Keratinocyte (primary cell): ENCODE data around the gene DGKQ.

Experiments
- EZH2 ChIP-seq: IDR thresholded peaks from one replicate; pipeline ENCODE4 v1.6.1; 2012; ENCODE audit warnings: inconsistent platforms, mild to moderate bottlenecking, low read length, moderate library complexity
- TF ChIP-seq, protein P1 (sequence below), 3 experiments: IDR thresholded peaks in 1 of 3; conservative IDR thresholded peaks in 1 of 3; optimal IDR thresholded peaks in 1 of 3; 2 replicates in 2 of 3; 3 replicates in 1 of 3; pipeline versions ENCODE3 to v1.5.1; 2011; ENCODE audit warnings: low read length in 3 of 3, mild to moderate bottlenecking in 3 of 3, moderate library complexity in 2 of 3, control low read depth in 1 of 3, inconsistent platforms in 1 of 3; ENCODE audit not compliant: insufficient read depth in 2 of 3; ENCODE audit errors: extremely low read depth in 1 of 3

- TF ChIP-seq, protein P1, sequence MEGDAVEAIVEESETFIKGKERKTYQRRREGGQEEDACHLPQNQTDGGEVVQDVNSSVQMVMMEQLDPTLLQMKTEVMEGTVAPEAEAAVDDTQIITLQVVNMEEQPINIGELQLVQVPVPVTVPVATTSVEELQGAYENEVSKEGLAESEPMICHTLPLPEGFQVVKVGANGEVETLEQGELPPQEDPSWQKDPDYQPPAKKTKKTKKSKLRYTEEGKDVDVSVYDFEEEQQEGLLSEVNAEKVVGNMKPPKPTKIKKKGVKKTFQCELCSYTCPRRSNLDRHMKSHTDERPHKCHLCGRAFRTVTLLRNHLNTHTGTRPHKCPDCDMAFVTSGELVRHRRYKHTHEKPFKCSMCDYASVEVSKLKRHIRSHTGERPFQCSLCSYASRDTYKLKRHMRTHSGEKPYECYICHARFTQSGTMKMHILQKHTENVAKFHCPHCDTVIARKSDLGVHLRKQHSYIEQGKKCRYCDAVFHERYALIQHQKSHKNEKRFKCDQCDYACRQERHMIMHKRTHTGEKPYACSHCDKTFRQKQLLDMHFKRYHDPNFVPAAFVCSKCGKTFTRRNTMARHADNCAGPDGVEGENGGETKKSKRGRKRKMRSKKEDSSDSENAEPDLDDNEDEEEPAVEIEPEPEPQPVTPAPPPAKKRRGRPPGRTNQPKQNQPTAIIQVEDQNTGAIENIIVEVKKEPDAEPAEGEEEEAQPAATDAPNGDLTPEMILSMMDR (optimal IDR thresholded peaks at IDR 0.05 in 1 of 3, IDR thresholded peaks at IDR 0.05 in 1 of 3, conservative IDR thresholded peaks at IDR 0.05 in 1 of 3; ENCODE audit: extremely low read depth in 1 of 3, insufficient read depth in 2 of 3, low read length in 3 of 3), result no peak
- no peak for TF ChIP-seq EZH2
Observed at GRCh38 chr4:995311-996026, 22.1 kb upstream of the DGKQ start.
